ENCODE measurements around the gene PCED1A.
"Not testable (repeated sequence)": the region's sequence is repeated elsewhere in the genome, so short reads cannot be mapped to it uniquely, and the experiment has no call there.

PCED1A gene

DNA sequence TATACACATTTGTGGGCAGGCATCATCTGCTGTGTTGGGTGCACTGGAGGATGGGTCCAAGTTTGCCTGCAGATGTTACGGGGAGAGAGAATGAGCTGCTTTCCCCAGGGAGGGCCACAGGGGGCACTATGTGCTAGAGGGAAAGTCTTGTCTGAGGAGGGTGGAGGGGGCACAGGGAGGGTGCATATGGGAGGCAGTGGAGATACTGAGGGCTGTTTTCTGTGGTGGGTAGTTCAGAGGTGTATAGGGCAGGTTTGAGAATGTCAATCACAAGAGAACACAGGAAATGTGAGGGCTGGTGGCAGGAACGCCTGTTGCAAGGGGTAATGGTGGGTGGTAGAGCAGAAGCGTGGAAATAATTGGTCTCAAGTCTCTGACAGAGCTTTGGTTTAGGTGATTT lies 25.2 kb upstream of the PCED1A start:
- no peak for DNase-seq (ENCODE audit: low read depth in 2 of 2)

GRCh38 chr20:2865101-2865500 lies 24.6 kb upstream of the PCED1A start:
- no peak for DNase-seq (ENCODE audit: low read depth in 2 of 2)

DNA sequence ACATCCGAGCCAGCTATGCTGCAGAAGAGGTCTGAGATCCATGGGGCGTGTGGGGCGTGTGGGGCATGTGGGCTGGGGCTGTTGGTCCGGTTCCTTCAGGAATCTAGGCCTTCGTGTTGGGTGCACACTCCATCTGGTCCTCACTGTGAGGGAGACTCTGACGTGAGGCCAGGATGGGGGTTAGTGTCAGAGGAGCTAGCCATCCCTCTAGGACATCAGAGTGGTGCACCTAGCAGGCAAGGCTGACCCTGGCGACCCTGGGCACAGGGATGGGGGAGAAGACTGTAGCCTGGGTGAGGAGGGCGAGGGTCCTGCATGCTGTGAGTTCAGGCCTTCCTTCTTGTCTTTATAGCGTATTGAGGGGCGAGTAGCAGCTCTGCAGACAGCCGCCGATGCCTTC lies 24.2 kb upstream of the PCED1A start:
- no peak for DNase-seq (ENCODE audit: low read depth in 2 of 2)

GRCh38 chr20:2859330-2860121 lies 19.1 kb upstream of the PCED1A start:
- no peak for DNase-seq (ENCODE audit: low read depth in 2 of 2)

DNA sequence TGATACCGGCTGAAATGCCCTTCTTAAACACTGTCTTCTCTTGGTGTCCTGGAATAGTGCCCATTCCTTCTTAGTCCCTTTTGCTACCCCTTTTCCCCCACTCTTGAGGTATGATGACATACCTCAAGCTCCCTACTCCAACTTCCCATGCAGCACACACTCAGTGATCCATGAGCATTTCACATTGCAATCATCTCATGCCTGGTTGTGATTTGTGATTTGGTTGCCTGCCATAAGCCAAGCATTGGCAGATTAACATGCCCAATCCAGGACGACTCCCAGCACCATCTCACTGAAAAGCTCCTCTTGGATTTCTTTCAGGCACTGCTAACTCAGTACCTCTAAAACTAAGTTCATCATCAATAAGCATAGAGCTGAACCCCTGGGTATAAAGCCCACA lies 18.1 kb upstream of the PCED1A start:
- DNase-seq (ENCODE audit: low read depth in 2 of 2): no peak

DNA sequence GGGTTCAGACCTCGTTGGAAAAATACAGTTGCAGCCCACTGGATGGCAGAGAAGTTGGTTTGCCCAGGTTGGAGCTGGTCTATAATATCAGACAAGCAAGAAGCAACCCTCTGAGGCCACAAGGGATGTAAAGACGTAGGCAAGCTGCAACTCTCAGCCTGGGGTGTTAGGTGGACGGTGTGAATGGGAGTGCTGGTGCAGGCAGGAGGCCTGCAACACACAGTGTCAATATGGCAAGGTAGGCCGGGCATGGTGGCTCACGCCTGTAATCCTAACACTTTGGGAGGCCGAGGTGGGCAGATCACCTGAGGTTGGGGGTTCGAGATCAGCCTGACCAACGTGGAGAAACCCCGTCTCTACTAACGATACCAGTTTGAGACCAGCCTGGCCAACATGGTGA lies 10.6 kb upstream of the PCED1A start:
- no peak for DNase-seq (ENCODE audit: low read depth in 2 of 2)

DNA sequence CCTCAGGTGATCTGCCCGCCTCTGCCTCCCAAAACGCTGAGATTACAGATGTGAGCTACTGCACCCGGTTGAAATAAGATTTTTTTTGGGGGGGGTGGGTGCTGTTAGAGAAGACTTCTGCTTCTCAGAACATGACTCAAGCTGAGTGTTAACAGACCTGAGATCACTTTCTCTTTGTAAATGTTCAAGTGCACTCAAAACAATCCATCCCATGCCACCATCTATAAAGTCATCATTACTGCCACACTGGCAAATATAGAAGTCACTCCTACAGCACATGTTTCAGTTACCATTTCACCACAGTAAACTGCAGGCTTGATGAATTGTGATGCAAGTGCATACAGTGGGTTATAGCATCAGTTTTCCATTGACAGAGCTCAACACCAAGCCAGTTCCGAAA lies 9.1 kb upstream of the PCED1A start:
- DNase-seq (ENCODE audit: low read depth in 2 of 2): no peak

GRCh38 chr20:2847802-2848201 lies 7.3 kb upstream of the PCED1A start:
- DNase-seq (ENCODE audit: low read depth in 2 of 2): no peak

DNA sequence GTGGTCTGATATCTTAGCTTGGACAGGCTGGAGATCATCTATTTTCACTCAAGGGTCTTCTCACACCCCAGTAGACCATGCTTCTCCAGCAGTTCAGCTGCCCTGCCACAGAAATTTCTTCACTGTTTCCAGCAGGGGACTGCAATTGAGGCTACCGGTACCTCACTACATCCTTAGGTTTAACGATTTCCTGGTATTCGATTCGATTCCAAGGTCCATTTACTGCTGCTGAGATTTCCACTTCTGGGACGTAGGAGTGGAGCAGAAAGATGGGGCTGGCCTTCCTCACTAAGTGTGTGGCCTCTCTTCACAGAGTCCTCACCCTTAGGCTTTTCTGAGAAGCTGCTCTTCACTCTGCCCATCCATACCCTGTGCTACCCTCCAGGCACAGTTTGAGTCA lies 6.2 kb upstream of the PCED1A start:
- no peak for DNase-seq (ENCODE audit: low read depth in 2 of 2)

- no peak for DNase-seq (ENCODE audit: low read depth in 2 of 2)
Measured at GRCh38 chr20:2845607-2846006, 5.2 kb upstream of the PCED1A start.

DNA sequence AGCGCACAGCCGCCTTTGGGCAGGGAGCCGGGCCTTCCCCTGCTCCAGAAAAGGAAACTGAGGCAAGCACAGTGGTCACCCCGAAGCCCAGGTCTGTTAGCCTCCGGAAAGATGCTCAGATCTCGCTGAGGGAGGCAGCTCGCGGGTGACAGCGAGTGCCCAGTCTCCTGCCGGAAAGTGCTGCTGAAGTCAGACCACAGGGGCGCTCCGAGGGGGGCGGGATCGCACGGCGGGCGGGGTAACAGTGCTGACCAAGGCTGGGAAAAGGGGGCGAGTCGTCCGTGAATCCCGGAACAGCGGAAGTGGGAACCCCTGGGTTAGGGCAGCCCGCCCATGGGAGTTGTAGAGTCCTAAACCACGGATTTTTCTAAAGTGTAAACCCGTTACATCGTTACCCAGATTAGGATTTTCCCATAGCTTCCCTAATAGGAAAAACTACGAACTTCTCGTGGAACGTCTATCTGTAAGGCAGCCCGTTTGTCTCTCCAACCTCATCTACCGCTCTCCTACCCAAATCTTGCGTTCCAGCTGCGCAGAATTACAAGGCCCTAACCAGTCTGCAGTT lies 594 bp upstream of the PCED1A start:
- DNase-seq (ENCODE audit: low read depth in 2 of 2): no peak

GRCh38 chr20:2839732-2840137 lies 720 bp downstream of the PCED1A start:
- DNase-seq (ENCODE audit: low read depth in 2 of 2): no peak

DNA sequence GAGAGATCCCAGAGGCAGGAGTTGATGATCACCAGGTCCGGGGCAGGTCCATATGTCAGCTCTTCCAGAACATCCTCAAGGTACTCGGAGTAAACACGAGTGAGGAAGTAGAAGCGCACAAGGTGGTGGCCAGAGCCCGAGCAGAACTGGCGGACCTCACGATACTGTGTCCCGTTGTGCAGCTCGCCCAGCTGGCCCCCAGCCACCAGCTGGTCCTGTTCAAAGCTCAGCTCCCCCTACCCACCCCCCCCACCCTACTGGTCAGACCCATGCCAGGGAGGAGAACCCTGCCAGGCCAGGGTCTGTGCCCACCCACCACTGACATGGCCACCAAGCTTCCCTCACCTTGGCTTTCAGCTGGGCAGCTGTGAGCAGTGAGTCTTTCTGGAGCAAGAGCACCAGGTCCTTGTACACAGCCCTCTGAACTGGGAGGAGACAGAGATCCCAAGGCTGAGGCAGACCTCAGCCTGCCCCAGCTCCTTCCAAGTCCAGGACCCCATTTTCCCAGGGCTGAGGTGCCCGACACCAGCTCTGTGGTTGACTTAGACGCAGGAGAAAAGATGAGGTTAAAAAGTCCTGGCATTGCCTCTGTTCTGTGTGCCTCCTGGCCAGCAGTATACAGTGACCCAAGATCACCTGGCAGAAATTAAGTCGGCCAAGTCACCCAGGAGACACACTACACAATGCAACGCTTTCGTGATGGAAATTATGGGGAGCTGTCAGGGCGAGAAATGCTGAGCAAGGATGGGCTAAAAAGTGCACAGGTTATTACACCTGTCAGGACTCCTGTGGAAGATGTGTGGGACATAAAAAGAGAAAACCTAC lies 1.4 kb downstream of the PCED1A start:
- DNase-seq (ENCODE audit: low read depth in 2 of 2): no peak

DNA sequence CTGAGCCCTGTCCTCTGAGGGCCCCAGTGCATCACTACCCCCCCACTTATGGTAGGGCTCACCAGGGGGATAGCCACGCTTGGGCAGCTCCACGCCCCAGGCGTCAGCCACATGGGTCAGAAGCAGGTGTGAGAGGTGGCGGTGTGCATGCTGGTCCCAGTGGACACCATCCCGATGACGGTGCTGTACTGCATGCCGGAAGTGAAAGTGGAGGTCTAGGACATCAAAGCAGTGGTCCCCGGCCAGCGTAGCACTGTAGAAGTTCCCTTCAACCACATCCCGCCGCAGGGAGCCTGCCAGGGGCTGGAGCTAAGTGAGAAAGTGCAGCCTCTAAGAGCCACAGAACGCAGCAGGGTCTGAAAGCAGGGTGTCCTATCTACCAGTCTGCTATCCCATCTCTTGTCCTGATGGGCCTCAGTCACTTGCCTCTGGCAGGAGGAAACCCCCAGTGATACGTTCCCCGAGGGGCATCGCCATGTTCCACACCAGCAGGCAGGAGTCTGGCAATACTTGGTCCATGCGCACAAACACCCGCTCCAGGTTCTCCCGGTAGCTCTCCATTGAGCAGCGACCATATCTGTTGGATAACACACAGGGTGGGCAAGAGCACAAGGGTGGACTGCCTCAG lies 2.2 kb downstream of the PCED1A start:
- no peak for DNase-seq (ENCODE audit: low read depth in 2 of 2)

GRCh38 chr20:2837221-2837960 lies 3.1 kb downstream of the PCED1A start:
- no peak for DNase-seq (ENCODE audit: low read depth in 2 of 2)

GRCh38 chr20:2836035-2836434 lies 4.4 kb downstream of the PCED1A start:
- DNase-seq (ENCODE audit: low read depth in 2 of 2): no peak

DNA sequence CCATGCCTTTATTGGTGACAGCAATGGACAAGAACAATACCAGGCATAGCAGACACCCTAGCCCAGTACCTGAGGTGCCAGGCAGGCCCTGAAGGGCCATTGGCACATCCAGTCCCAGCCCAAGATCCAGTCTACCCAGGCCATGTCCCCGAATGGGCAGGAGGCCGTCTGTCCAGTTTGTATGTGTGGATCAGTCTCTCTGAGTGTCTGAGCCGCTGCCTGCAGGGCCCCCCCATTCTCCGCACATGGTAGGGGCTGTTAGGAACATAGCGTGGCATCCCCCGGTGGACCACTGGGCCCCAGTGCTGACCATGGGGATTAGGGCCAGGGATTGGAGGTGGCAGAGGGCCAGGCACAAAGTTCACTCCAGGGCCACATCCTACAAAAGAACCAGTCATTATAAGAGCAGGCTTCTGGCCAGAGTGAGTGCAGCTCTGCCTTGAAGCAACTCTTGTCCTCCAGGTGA lies 5.1 kb downstream of the PCED1A start:
- no peak for DNase-seq (ENCODE audit: low read depth in 2 of 2)

DNA sequence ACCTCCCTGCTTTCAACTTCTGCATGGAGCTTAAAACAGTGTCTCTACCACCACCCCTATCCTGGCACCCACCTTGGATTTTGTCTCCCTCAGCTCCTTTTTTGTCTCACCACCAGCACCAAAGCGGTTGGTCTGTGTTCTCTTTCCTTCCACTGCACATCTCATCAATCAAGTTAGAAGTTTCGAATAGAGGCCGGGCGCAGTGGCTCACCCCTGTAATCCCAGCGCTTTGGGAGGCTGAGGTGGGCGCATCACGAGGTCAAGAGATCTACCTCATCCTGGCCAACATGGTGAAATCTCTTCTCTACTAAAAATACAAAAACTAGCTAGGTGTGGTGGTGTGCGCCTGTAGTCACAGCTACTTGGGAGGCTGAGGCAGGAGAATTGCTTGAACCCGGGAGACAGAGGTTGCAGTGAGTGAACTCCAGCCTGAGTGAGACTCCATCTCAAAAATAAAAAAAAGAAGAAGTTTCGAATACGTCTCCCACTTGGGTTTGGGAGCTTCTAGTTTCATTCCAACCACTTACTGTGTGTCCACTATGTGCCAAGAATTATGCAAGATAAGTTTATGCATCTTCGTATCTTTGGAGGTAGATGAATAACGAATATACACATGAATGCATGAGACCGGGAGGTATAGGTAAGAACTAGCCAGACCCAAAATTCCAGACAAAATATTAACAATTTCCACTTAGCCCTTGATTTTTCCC lies 5.9 kb downstream of the PCED1A start:
- no peak for DNase-seq (ENCODE audit: low read depth in 2 of 2)

DNA sequence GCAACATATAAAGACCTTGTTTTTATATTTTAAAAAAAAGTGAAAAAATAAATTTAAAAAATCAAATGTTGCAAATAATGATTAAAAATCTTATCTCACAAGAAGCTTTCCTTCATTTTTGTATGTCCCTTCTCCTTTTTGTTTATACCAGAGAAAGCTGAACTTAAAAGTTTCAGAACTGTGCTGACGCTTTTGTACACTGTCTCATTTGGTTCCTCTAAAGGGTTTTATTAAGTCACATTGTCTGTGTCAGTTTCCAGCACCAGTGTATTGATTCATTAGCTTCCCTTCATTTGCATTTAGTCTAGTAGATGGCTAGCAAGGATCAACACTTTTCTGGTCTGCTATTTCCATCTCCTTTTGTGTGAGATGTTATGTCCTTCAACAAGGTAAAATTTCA lies 6.7 kb downstream of the PCED1A start:
- no peak for DNase-seq (ENCODE audit: low read depth in 2 of 2)

- DNase-seq (ENCODE audit: low read depth in 2 of 2): not testable (repeated sequence)
Measured at GRCh38 chr20:2831206-2831605, 9.2 kb downstream of the PCED1A start.

DNA sequence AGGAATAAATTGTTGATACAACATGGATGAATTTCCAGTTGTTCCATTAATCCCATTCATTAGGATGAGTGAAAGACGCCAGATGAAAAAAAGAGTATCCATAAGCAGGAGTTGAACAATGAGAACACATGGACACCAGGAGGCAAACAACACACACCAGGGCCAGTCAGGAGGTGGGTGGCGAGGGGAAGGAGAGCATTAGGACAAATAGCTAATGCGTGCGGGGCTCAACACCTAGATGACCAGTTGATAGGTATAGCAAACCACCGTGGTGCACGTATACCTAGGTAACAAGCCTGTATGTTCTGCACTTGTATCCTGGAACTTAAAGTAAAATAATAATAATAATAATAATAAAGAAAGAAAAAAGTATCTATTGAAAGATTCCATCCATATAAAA lies 11.1 kb downstream of the PCED1A start:
- no peak for DNase-seq (ENCODE audit: low read depth in 2 of 2)
